ENCODE measurements around the gene LIG3. TPM values are rescaled to one million over a fixed set of nuclear protein-coding genes. Genes with fewer than 3 reads are reported as not detected.

The LIG3 gene
- total and polyA plus RNA-seq, 2 of the 13 experiments (the other 11 are each of a cell fraction or from before 2014, with no cell fraction given), result 34.4 to 36.2 TPM

DNA sequence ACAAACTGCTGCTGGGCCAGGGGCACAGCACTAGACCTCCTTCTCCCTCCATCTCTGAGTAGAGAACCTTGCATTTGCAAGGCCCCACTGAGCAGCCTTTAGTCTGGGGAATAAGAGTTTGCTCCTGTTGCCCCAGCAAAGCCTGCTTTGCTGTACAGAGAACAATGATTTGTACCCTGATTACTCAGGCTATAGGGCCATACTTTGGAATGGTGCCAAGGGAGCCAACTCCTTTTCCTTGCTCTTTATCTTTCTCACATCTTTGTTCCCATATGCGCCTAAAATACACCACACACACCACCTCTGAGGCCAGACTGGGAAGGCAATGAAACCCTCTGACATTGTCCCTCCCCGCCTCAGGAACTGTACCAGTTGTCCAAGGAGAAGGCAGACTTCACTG lies 21.2 kb downstream of the LIG3 start:
- ChIA-PET POLR2A (no interaction called here), CTCF (ENCODE audit: low intra/inter-chr PET ratio, low total read pairs) (no interaction called here)
- in situ Hi-C loops (cut with HindIII; ENCODE audit: extremely low pct_ligation_motif_present, low pct_unique_long_range_greater_than_20kb), result no loop called here
- H3K36me3 ChIP-seq (replicated peaks in 1 of 2; ENCODE audit: control insufficient read depth in 1 of 2, insufficient read depth in 2 of 2, low read length in 2 of 2), result peaks cover 19 to 53% of the 10 kb centered on the region in 2 experiments
- TF ChIP-seq RAD21 (CRISPR knock-in tag; IDR thresholded peaks at IDR 0.05) (no peak), ZNF639 (CRISPR knock-in tag; conservative IDR thresholded peaks at IDR 0.05) (no peak), SCMH1 (CRISPR knock-in tag; IDR thresholded peaks at IDR 0.05; ENCODE audit: borderline replicate concordance) (no peak), ZNF335 (CRISPR knock-in tag; IDR thresholded peaks at IDR 0.05) (no peak), MYNN (CRISPR knock-in tag; IDR thresholded peaks at IDR 0.05; ENCODE audit: low read depth) (no peak), ZNF333 (CRISPR knock-in tag; IDR thresholded peaks at IDR 0.05; ENCODE audit: borderline replicate concordance) (no peak), ZNF124 (CRISPR knock-in tag; IDR thresholded peaks at IDR 0.05) (no peak), ZNF674 (CRISPR knock-in tag; IDR thresholded peaks at IDR 0.05; ENCODE audit: low read depth) (no peak), ZNF724P (CRISPR knock-in tag; IDR thresholded peaks at IDR 0.05; ENCODE audit: borderline replicate concordance) (no peak), ZNF816 (CRISPR knock-in tag; IDR thresholded peaks at IDR 0.05; ENCODE audit: borderline replicate concordance) (no peak), ZNF430 (CRISPR knock-in tag; IDR thresholded peaks at IDR 0.05) (no peak), PRPF4 (IDR thresholded peaks at IDR 0.05; ENCODE audit: low read depth, low read length, poor library complexity, severe bottlenecking) (no peak)
- TF ChIP-seq, protein P1, sequence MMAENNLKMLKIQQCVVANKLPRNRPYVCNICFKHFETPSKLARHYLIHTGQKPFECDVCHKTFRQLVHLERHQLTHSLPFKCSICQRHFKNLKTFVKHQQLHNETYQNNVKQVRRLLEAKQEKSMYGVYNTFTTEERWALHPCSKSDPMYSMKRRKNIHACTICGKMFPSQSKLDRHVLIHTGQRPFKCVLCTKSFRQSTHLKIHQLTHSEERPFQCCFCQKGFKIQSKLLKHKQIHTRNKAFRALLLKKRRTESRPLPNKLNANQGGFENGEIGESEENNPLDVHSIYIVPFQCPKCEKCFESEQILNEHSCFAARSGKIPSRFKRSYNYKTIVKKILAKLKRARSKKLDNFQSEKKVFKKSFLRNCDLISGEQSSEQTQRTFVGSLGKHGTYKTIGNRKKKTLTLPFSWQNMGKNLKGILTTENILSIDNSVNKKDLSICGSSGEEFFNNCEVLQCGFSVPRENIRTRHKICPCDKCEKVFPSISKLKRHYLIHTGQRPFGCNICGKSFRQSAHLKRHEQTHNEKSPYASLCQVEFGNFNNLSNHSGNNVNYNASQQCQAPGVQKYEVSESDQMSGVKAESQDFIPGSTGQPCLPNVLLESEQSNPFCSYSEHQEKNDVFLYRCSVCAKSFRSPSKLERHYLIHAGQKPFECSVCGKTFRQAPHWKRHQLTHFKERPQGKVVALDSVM (CRISPR knock-in tag; IDR thresholded peaks at IDR 0.05), result no peak
- TF ChIP-seq, protein P2, sequence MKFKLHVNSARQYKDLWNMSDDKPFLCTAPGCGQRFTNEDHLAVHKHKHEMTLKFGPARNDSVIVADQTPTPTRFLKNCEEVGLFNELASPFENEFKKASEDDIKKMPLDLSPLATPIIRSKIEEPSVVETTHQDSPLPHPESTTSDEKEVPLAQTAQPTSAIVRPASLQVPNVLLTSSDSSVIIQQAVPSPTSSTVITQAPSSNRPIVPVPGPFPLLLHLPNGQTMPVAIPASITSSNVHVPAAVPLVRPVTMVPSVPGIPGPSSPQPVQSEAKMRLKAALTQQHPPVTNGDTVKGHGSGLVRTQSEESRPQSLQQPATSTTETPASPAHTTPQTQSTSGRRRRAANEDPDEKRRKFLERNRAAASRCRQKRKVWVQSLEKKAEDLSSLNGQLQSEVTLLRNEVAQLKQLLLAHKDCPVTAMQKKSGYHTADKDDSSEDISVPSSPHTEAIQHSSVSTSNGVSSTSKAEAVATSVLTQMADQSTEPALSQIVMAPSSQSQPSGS (CRISPR knock-in tag; IDR thresholded peaks at IDR 0.05), result no peak
- TF ChIP-seq, protein P3, sequence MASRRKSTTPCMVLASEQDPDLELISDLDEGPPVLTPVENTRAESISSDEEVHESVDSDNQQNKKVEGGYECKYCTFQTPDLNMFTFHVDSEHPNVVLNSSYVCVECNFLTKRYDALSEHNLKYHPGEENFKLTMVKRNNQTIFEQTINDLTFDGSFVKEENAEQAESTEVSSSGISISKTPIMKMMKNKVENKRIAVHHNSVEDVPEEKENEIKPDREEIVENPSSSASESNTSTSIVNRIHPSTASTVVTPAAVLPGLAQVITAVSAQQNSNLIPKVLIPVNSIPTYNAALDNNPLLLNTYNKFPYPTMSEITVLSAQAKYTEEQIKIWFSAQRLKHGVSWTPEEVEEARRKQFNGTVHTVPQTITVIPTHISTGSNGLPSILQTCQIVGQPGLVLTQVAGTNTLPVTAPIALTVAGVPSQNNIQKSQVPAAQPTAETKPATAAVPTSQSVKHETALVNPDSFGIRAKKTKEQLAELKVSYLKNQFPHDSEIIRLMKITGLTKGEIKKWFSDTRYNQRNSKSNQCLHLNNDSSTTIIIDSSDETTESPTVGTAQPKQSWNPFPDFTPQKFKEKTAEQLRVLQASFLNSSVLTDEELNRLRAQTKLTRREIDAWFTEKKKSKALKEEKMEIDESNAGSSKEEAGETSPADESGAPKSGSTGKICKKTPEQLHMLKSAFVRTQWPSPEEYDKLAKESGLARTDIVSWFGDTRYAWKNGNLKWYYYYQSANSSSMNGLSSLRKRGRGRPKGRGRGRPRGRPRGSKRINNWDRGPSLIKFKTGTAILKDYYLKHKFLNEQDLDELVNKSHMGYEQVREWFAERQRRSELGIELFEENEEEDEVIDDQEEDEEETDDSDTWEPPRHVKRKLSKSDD (CRISPR knock-in tag; IDR thresholded peaks at IDR 0.05; ENCODE audit: low read depth), result no peak
- no peaks in the 10 kb centered on the region for H3K79me2 ChIP-seq (ENCODE audit: insufficient read depth, low read length)
- H3K4me3 ChIP-seq (replicated peaks in 1 of 3; ENCODE audit: insufficient read depth in 1 of 3, low read depth in 2 of 3, low read length in 3 of 3), result no peak overlapping the region
- H3K27ac ChIP-seq (ENCODE audit: extremely low read length, insufficient read depth, low read length), result no peak overlapping the region
- no peaks in the 10 kb centered on the region for H3K9me3 ChIP-seq (ENCODE audit: low read length)
- ATAC-seq (no peak), DNase-seq (ENCODE audit: low spot score) (no peak), FAIRE-seq (no peak)
- H2AFZ ChIP-seq (ENCODE audit: low read length), result no peak overlapping the region
- intact Hi-C loops (cut with micrococcal nuclease; ENCODE audit: unreplicated experiment), result no loop called here
- H3K4me1 ChIP-seq (ENCODE audit: insufficient read depth, low read length), result no peaks in the 10 kb centered on the region
- WGBS (ENCODE audit: low lambda C conversion rate), result 97% methylated on average over 2 of the region's 2 CpGs
- no peak overlapping the region for H3K4me2 ChIP-seq (ENCODE audit: low read depth, low read length)
- no peaks in the 10 kb centered on the region for H3K27me3 ChIP-seq (ENCODE audit: control insufficient read depth in 1 of 2, insufficient read depth in 2 of 2, low read length in 2 of 2)
- no TSS peak for BruUV-seq (replicated peaks)
- no peak overlapping the region for H3K9ac ChIP-seq (ENCODE audit: insufficient read depth, low read depth, low read length)
- H4K20me1 ChIP-seq (ENCODE audit: insufficient read depth, low read length), result no peaks in the 10 kb centered on the region

All from HepG2 (cell line).